Glutamatergic neuron (in vitro differentiated cells): ENCODE measurements around the gene IL31RA. TPM values are rescaled to one million over a fixed set of nuclear protein-coding genes. Genes with fewer than 3 reads are reported as not detected.

ENCODE experiments used
- DNase-seq: peaks from one replicate; pipeline ENCODE4 v3.0.0; 2022
- H3K27ac Mint-ChIP-seq: one replicate; pipeline ENCODE4 v1.8.0; 2020; ENCODE audit warnings: mild to moderate bottlenecking, mixed read lengths, inconsistent platforms; ENCODE audit not compliant: unreplicated experiment
- H3K27me3 Mint-ChIP-seq: one replicate; pipeline ENCODE4 v1.8.0; 2020; ENCODE audit warnings: mild to moderate bottlenecking, moderate library complexity, mixed read lengths, inconsistent platforms; ENCODE audit not compliant: unreplicated experiment
- H3K36me3 Mint-ChIP-seq: one replicate; pipeline ENCODE4 v1.8.0; 2020; ENCODE audit warnings: mild to moderate bottlenecking, mixed read lengths, inconsistent platforms; ENCODE audit not compliant: unreplicated experiment
- H3K4me1 Mint-ChIP-seq: one replicate; pipeline ENCODE4 v1.8.0; 2020; ENCODE audit warnings: mild to moderate bottlenecking, low read depth, mixed read lengths, inconsistent platforms; ENCODE audit not compliant: unreplicated experiment
- H3K4me3 Mint-ChIP-seq: one replicate; pipeline ENCODE4 v1.8.0; 2020; ENCODE audit warnings: mild to moderate bottlenecking, mixed read lengths, inconsistent platforms; ENCODE audit not compliant: unreplicated experiment
- H3K9me3 Mint-ChIP-seq: one replicate; pipeline ENCODE4 v1.8.0; 2020; ENCODE audit warnings: mild to moderate bottlenecking, moderate library complexity, mixed read lengths, inconsistent platforms; ENCODE audit not compliant: unreplicated experiment
- CTCF ChIP-seq: fragments of 200-600 bp; sonication (generic); IDR thresholded peaks from one replicate; pipeline ENCODE4 v1.5.0; 2021; ENCODE audit not compliant: partially characterized antibody, unreplicated experiment
- total RNA-seq: library from RNA; stranded (reverse); fragmentation: NEBNext Ultra II Directional; extraction: Animal tissue kit (Norgen Biotek cat#: 25700); gene quantifications from one replicate; pipeline ENCODE4 v1.2.1, GENCODE V29; 2021; ENCODE audit not compliant: unreplicated experiment

IL31RA gene
- total RNA-seq, 1 donor from 2014 or later, result not detected

GRCh38 chr5:55877655-55878054, 26.5 kb downstream of the IL31RA start:
- no peak for TF ChIP-seq CTCF
- no peaks in the 10 kb centered on the region for H3K27me3 Mint-ChIP-seq
- no peaks in the 10 kb centered on the region for H3K9me3 Mint-ChIP-seq
- H3K27ac Mint-ChIP-seq, result no peak overlapping the region
- no peak for DNase-seq
- no peak overlapping the region for H3K4me3 Mint-ChIP-seq
- H3K4me1 Mint-ChIP-seq, result no peaks in the 10 kb centered on the region
- H3K36me3 Mint-ChIP-seq, result no peaks in the 10 kb centered on the region

GRCh38 chr5:55880453-55880852, 29.3 kb downstream of the IL31RA start:
- no peaks in the 10 kb centered on the region for H3K36me3 Mint-ChIP-seq
- no peak for TF ChIP-seq CTCF
- H3K9me3 Mint-ChIP-seq, result no peaks in the 10 kb centered on the region
- no peak for DNase-seq
- no peaks in the 10 kb centered on the region for H3K27me3 Mint-ChIP-seq
- H3K27ac Mint-ChIP-seq, result no peak overlapping the region
- H3K4me1 Mint-ChIP-seq, result no peaks in the 10 kb centered on the region
- no peak overlapping the region for H3K4me3 Mint-ChIP-seq

- no peaks in the 10 kb centered on the region for H3K4me1 Mint-ChIP-seq
- no peaks in the 10 kb centered on the region for H3K36me3 Mint-ChIP-seq
- no peak for TF ChIP-seq CTCF
Observed at GRCh38 chr5:55885359-55885758, 34.2 kb downstream of the IL31RA start.

GRCh38 chr5:55888205-55888604, 37.0 kb downstream of the IL31RA start:
- Mint-ChIP-seq H3K4me3 (no peak overlapping the region), H3K9me3 (peaks cover 2% of the 10 kb centered on the region), H3K4me1 (no peaks in the 10 kb centered on the region), H3K36me3 (no peaks in the 10 kb centered on the region), H3K27ac (no peak overlapping the region), H3K27me3 (peaks cover 3% of the 10 kb centered on the region)
- no peak for DNase-seq
- no peak for TF ChIP-seq CTCF

More at GRCh38 chr5:55885359-55885758, 34.2 kb downstream of the IL31RA start:
- Mint-ChIP-seq H3K27me3 (peaks cover 3% of the 10 kb centered on the region), H3K4me3 (no peak overlapping the region), H3K27ac (no peak overlapping the region), H3K9me3 (peaks cover 2% of the 10 kb centered on the region)
- DNase-seq, result no peak

- no peaks in the 10 kb centered on the region for H3K36me3 Mint-ChIP-seq
- H3K4me1 Mint-ChIP-seq, result no peaks in the 10 kb centered on the region
- H3K27ac Mint-ChIP-seq, result no peak overlapping the region
- H3K27me3 Mint-ChIP-seq, result no peaks in the 10 kb centered on the region
- TF ChIP-seq CTCF, result no peak
- H3K9me3 Mint-ChIP-seq, result no peaks in the 10 kb centered on the region
- H3K4me3 Mint-ChIP-seq, result no peak overlapping the region
- DNase-seq, result no peak
Observed at GRCh38 chr5:55892479-55892878, 41.3 kb downstream of the IL31RA start.
